HepG2 (cell line): ENCODE measurements around the gene HTRA3. TPM values are rescaled to one million over a fixed set of nuclear protein-coding genes. Genes with fewer than 3 reads are reported as not detected.

Source experiments
- ATAC-seq: fragments of 200-7000 bp; cut with Tn5 transposase; 3 replicates; pipeline ENCODE4 v1.9.1; 2020; ENCODE audit warnings: mild to moderate bottlenecking, moderate library complexity
- BruUV-seq: library from RNA; stranded (reverse); fragments of 400-500 nt; replicated peaks from 2 replicates; lab custom pipeline; 2021; lab: Mats Ljungman, UMichigan
- CTCF ChIA-PET: fragments of 300-600 bp; formaldehyde crosslinking; extraction: SDS; loops from one replicate; lab custom pipeline; 2021; ENCODE audit warnings: low total read pairs, inconsistent platforms, low intra/inter-chr PET ratio; lab: Yijun Ruan, JAX
- POLR2A ChIA-PET: fragments of 350-600 bp; sonication (Branson Sonifier 250); formaldehyde crosslinking; loops from one replicate; lab custom pipeline; 2020; ENCODE audit warnings: antibody characterized with exemption, inconsistent platforms; lab: Yijun Ruan, JAX
- DNase-seq: peaks from one replicate; pipeline ENCODE4 v3.0.0-alpha.2; 2015; ENCODE audit warnings: low spot score
- FAIRE-seq: peaks from 3 replicates; lab custom pipeline; 2011; peaks lifted over from hg19 to GRCh38; lab: Jason Lieb, UNC
- H2AFZ ChIP-seq: one replicate; pipeline ENCODE4 v1.6.1; 2011; ENCODE audit warnings: low read length, inconsistent platforms
- H3K27ac ChIP-seq: fragments of 300-600 bp; 3 replicates; pipeline ENCODE4 v1.8.0; 2011; ENCODE audit warnings: mixed run types, mild to moderate bottlenecking, mixed read lengths, low read length, inconsistent platforms; ENCODE audit not compliant: insufficient read depth; ENCODE audit errors: extremely low read length
- H3K27me3 ChIP-seq, 2 experiments: fragments of 200-600 bp in 1 of 2; 2 replicates in 1 of 2; 3 replicates in 1 of 2; pipeline versions ENCODE4 v1.6.0 to v1.8.0; 2011; ENCODE audit warnings: low read length in 2 of 2, mild to moderate bottlenecking in 2 of 2, moderate library complexity in 2 of 2, inconsistent platforms in 1 of 2; ENCODE audit not compliant: insufficient read depth in 2 of 2, control insufficient read depth in 1 of 2
- H3K36me3 ChIP-seq, 2 experiments: fragments of 200-600 bp in 1 of 2; replicated peaks in 1 of 2; 2 replicates in 1 of 2; 3 replicates in 1 of 2; pipeline versions ENCODE4 v1.5.1 to v1.8.0; 2011; ENCODE audit warnings: low read length in 2 of 2, inconsistent platforms in 1 of 2; ENCODE audit not compliant: insufficient read depth in 2 of 2, control insufficient read depth in 1 of 2
- H3K4me1 ChIP-seq: 2 replicates; pipeline ENCODE4 v1.5.1; 2012; ENCODE audit warnings: low read length, inconsistent platforms; ENCODE audit not compliant: insufficient read depth
- H3K4me2 ChIP-seq: 2 replicates; pipeline ENCODE4 v1.6.0; 2011; ENCODE audit warnings: low read depth, low read length, inconsistent platforms
- H3K4me3 ChIP-seq, 3 experiments: fragments of 200-600 bp in 1 of 3; sonication (generic), shearing (Covaris generic) in 1 of 3; replicated peaks in 1 of 3; 2 replicates each; pipeline ENCODE4 v1.5.1; 2011 to 2016; ENCODE audit warnings: low read length in 3 of 3, inconsistent platforms in 2 of 3, low read depth in 2 of 3, mild to moderate bottlenecking in 2 of 3, control low read depth in 1 of 3, mixed read lengths in 1 of 3; ENCODE audit not compliant: insufficient read depth in 1 of 3
- H3K79me2 ChIP-seq: one replicate; pipeline ENCODE4 v1.6.1; 2011; ENCODE audit warnings: low read length, inconsistent platforms; ENCODE audit not compliant: insufficient read depth
- H3K9ac ChIP-seq: 2 replicates; pipeline ENCODE4 v1.6.0; 2011; ENCODE audit warnings: mild to moderate bottlenecking, low read depth, low read length, inconsistent platforms; ENCODE audit not compliant: insufficient read depth
- H3K9me3 ChIP-seq: 2 replicates; pipeline ENCODE4 v1.5.1; 2012; ENCODE audit warnings: mild to moderate bottlenecking, low read length
- H4K20me1 ChIP-seq: 2 replicates; pipeline ENCODE4 v1.6.0; 2011; ENCODE audit warnings: inconsistent platforms, mild to moderate bottlenecking, low read length, moderate library complexity; ENCODE audit not compliant: insufficient read depth
- GTF2F1 ChIP-seq: fragments of 150-350 bp; IDR thresholded peaks from 2 replicates; pipeline ENCODE4 v1.6.1; 2014; ENCODE audit warnings: low read length
- HCFC1 ChIP-seq: fragments of 150-350 bp; IDR thresholded peaks from 2 replicates; pipeline ENCODE4 v1.6.1; 2014; ENCODE audit warnings: low read depth, low read length
- KDM6A ChIP-seq: IDR thresholded peaks from 2 replicates; pipeline ENCODE4 v1.6.1; 2016; ENCODE audit warnings: low read depth
- KMT2B ChIP-seq: IDR thresholded peaks from 2 replicates; pipeline ENCODE4 v1.6.1; 2016; ENCODE audit warnings: missing genetic modification reagents, missing compliant biosample characterization
- SMAD3 ChIP-seq: sonication (generic); formaldehyde crosslinking; IDR thresholded peaks from 2 replicates; pipeline ENCODE4 v1.4.0; 2020; ENCODE audit warnings: missing genetic modification reagents
- SPEN ChIP-seq: sonication (generic); formaldehyde crosslinking; IDR thresholded peaks from 2 replicates; pipeline ENCODE4 v1.5.1; 2020; ENCODE audit warnings: low read depth, mild to moderate bottlenecking, missing genetic modification reagents
- TSC22D2 ChIP-seq: sonication (generic); formaldehyde crosslinking; IDR thresholded peaks from 2 replicates; pipeline ENCODE4 v1.5.1; 2020; ENCODE audit warnings: missing genetic modification reagents, mild to moderate bottlenecking, borderline replicate concordance
- ZFP41 ChIP-seq: sonication (generic); formaldehyde crosslinking; IDR thresholded peaks from 2 replicates; pipeline ENCODE4 v1.4.0; 2020; ENCODE audit warnings: mild to moderate bottlenecking, missing genetic modification reagents, borderline replicate concordance
- ZNF235 ChIP-seq: sonication (generic); formaldehyde crosslinking; IDR thresholded peaks from 2 replicates; pipeline ENCODE4 v1.8.1; 2023; ENCODE audit warnings: mild to moderate bottlenecking, missing genetic modification reagents, borderline replicate concordance
- ZNF530 ChIP-seq: sonication (generic); formaldehyde crosslinking; IDR thresholded peaks from 2 replicates; pipeline ENCODE4 v1.5.0; 2020; ENCODE audit warnings: low read depth, mild to moderate bottlenecking, missing genetic modification reagents
- ZNF547 ChIP-seq: sonication (generic); formaldehyde crosslinking; IDR thresholded peaks from 2 replicates; pipeline ENCODE4 v1.5.1; 2020; ENCODE audit warnings: mild to moderate bottlenecking, missing genetic modification reagents
- ZNF550 ChIP-seq: sonication (generic); formaldehyde crosslinking; IDR thresholded peaks from 2 replicates; pipeline ENCODE4 v1.4.0; 2020; ENCODE audit warnings: mild to moderate bottlenecking, missing genetic modification reagents, borderline replicate concordance
- ZNF558 ChIP-seq: sonication (generic); formaldehyde crosslinking; IDR thresholded peaks from 2 replicates; pipeline ENCODE4 v1.9.0; 2022; ENCODE audit warnings: mild to moderate bottlenecking, missing genetic modification reagents, borderline replicate concordance
- ZNF580 ChIP-seq: IDR thresholded peaks from 2 replicates; pipeline ENCODE4 v1.6.1; 2016; ENCODE audit warnings: low read depth, borderline replicate concordance
- ZNF598 ChIP-seq: sonication (generic); formaldehyde crosslinking; IDR thresholded peaks from 2 replicates; pipeline ENCODE4 v1.5.1; 2020; ENCODE audit warnings: mild to moderate bottlenecking, missing genetic modification reagents, borderline replicate concordance
- ZNF768 ChIP-seq: sonication (generic); formaldehyde crosslinking; IDR thresholded peaks from 2 replicates; pipeline ENCODE4 v1.4.0; 2020; ENCODE audit warnings: missing genetic modification reagents
- WGBS: methylation state at CpG from one replicate; pipeline ENCODE4 v1.1.6; 2017; ENCODE audit warnings: low lambda C conversion rate; 5-methylcytosine and 5-hydroxymethylcytosine counted together
- in situ Hi-C: cut with HindIII; loops from 2 replicates; pipeline ENCODE4 v1.10.0; 2017; ENCODE audit warnings: low pct_unique_long_range_greater_than_20kb; ENCODE audit not compliant: extremely low pct_ligation_motif_present
- intact Hi-C: fragments of 100-400 bp; cut with micrococcal nuclease; formaldehyde crosslinking; loops from one replicate; pipeline ENCODE4 v1.10.0; 2022; ENCODE audit not compliant: unreplicated experiment
- polyA plus RNA-seq, 8 experiments: library from polyadenylated mRNA; depleted of rRNA in 3 of 8; stranded (reverse) in 7 of 8; unstranded in 1 of 8; fragments of >200 nt; fragmentation: Illumina TruSeq in 4 of 8; extraction: Trizol in 4 of 8; gene quantifications; 2 replicates each; pipeline versions ENCODE4 v1.2.1 to v1.2.3, GENCODE V29; 2011 to 2016; ENCODE audit warnings: low read depth in 4 of 8, missing spikeins in 1 of 8, mixed read lengths in 1 of 8; ENCODE audit not compliant: insufficient read depth in 1 of 8
- total RNA-seq, 5 experiments: library from RNA; depleted of rRNA; stranded (reverse); fragments of >200 nt; fragmentation: Illumina TruSeq; extraction: Trizol; gene quantifications; 2 replicates each; pipeline ENCODE4 v1.2.3, GENCODE V29; 2016; ENCODE audit warnings: low read depth in 1 of 5
- TF ChIP-seq, protein P1 (sequence below): sonication (generic); formaldehyde crosslinking; IDR thresholded peaks from 2 replicates; pipeline ENCODE4 v1.9.0; 2021; ENCODE audit warnings: missing genetic modification reagents, borderline replicate concordance
- TF ChIP-seq, protein P2 (sequence below): sonication (generic); formaldehyde crosslinking; IDR thresholded peaks from 2 replicates; pipeline ENCODE4 v1.4.0; 2020; ENCODE audit warnings: missing genetic modification reagents

Gene HTRA3
- total and polyA plus RNA-seq, 2 of the 13 experiments (the other 11 are each of a cell fraction or from before 2014, with no cell fraction given) = 0.17 TPM; not detected in 1

DNA sequence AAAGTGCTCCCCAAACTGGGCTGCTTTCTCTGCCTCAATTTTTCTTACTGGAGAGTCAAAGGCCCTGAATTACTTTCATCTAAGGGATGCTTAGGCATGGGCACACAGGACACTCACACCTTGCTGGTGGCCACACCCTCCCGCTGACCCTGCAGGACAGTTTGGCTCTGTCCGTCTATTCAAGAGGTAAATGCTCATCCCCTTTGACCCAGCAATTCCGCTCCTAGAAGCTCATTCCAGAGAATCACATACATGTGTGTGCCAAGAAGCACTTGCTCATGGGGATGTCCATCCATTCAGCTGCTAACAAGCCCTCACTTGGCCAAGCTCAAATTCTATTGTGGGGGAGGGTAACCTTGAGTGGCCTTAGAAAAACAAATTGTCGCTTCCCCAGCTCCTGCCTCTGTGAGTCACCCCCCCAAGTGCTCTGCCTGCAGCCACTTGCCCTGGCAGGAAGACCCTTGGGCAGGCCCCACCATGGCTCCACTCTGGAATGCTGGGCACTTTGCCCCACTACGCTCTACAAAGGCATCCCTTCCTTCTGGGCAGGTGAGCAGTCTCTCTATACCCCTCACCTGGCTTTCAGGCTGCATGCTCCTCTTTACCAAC, 54.5 kb downstream of the HTRA3 start:
- ATAC-seq = no peak
- Histone ChIP-seq H3K4me2 (no peak overlapping the region), H3K27me3 (peaks cover 0 to 16% of the 10 kb centered on the region in 2 experiments; a peak in 2 of 5 replicates)

GRCh38 chr4:8324640-8325239, 55.2 kb downstream of the HTRA3 start:
- Histone ChIP-seq H3K27ac (no peak overlapping the region), H4K20me1 (no peaks in the 10 kb centered on the region), H3K4me3 (no peak overlapping the region), H3K27me3 (peaks cover 1 to 15% of the 10 kb centered on the region in 2 experiments; a peak in 3 of 5 replicates), H3K79me2 (no peaks in the 10 kb centered on the region), H3K4me1 (no peaks in the 10 kb centered on the region), H3K36me3 (no peaks in the 10 kb centered on the region), H3K9me3 (0 out of 2 replicates have a peak, but pooled peaks cover 5% of the 10 kb centered on the region), H3K4me2 (no peak overlapping the region), H2AFZ (no peak overlapping the region), H3K9ac (no peak overlapping the region)
- in situ Hi-C loops = no loop called here
- no TSS peak for BruUV-seq
- ChIA-PET POLR2A (no interaction called here), CTCF (no interaction called here)
- intact Hi-C loops = no loop called here
- FAIRE-seq = no peak
- ATAC-seq = no peak
- WGBS = 15% methylated on average over 5 of the region's 6 CpGs
- no peak for DNase-seq
- TF ChIP-seq TSC22D2 (CRISPR knock-in tag) = no peak
- TF ChIP-seq ZFP41 (CRISPR knock-in tag) = no peak
- TF ChIP-seq, protein P1, sequence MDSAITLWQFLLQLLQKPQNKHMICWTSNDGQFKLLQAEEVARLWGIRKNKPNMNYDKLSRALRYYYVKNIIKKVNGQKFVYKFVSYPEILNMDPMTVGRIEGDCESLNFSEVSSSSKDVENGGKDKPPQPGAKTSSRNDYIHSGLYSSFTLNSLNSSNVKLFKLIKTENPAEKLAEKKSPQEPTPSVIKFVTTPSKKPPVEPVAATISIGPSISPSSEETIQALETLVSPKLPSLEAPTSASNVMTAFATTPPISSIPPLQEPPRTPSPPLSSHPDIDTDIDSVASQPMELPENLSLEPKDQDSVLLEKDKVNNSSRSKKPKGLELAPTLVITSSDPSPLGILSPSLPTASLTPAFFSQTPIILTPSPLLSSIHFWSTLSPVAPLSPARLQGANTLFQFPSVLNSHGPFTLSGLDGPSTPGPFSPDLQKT (CRISPR knock-in tag) = no peak
- no peak for TF ChIP-seq GTF2F1
- TF ChIP-seq ZNF530 = no peak
- no peak for TF ChIP-seq SMAD3 (CRISPR knock-in tag)
- TF ChIP-seq ZNF558 = no peak
- TF ChIP-seq, protein P2, sequence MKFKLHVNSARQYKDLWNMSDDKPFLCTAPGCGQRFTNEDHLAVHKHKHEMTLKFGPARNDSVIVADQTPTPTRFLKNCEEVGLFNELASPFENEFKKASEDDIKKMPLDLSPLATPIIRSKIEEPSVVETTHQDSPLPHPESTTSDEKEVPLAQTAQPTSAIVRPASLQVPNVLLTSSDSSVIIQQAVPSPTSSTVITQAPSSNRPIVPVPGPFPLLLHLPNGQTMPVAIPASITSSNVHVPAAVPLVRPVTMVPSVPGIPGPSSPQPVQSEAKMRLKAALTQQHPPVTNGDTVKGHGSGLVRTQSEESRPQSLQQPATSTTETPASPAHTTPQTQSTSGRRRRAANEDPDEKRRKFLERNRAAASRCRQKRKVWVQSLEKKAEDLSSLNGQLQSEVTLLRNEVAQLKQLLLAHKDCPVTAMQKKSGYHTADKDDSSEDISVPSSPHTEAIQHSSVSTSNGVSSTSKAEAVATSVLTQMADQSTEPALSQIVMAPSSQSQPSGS (CRISPR knock-in tag) = no peak
- TF ChIP-seq ZNF580 (CRISPR knock-in tag) = no peak
- TF ChIP-seq ZNF768 = peak; percentile 56
- TF ChIP-seq ZNF235 (CRISPR knock-in tag) = no peak
- no peak for TF ChIP-seq HCFC1
- TF ChIP-seq ZNF547 (CRISPR knock-in tag) = no peak
- no peak for TF ChIP-seq SPEN (CRISPR knock-in tag)

More for the DNA sequence above, 54.5 kb downstream of the HTRA3 start:
- in situ Hi-C loops (no loop called here), intact Hi-C loops (no loop called here)
- ChIA-PET POLR2A (no interaction called here), CTCF (no interaction called here)
- H3K9me3 ChIP-seq = 0 out of 2 replicates have a peak, but pooled peaks cover 5% of the 10 kb centered on the region
- TF ChIP-seq KMT2B (CRISPR knock-in tag) (no peak), ZNF550 (CRISPR knock-in tag) (no peak), ZNF598 (CRISPR knock-in tag) (no peak), KDM6A (CRISPR knock-in tag) (no peak)
- H3K79me2 ChIP-seq = no peaks in the 10 kb centered on the region
- H3K4me1 ChIP-seq = no peaks in the 10 kb centered on the region
- no peaks in the 10 kb centered on the region for H4K20me1 ChIP-seq
- BruUV-seq = no TSS peak
- H3K9ac ChIP-seq = no peak overlapping the region
- H3K27ac ChIP-seq = no peak overlapping the region
- H3K4me3 ChIP-seq = no peak overlapping the region
- WGBS = 37% methylated on average over 4 of the region's 5 CpGs
- FAIRE-seq = no peak
- no peak for DNase-seq
- no peak overlapping the region for H2AFZ ChIP-seq
- no peaks in the 10 kb centered on the region for H3K36me3 ChIP-seq
